HG03378 (cell line): ENCODE results near the gene KIF13A.
"Not testable (repeated sequence)": the region's sequence is repeated elsewhere in the genome, so short reads cannot be mapped to it uniquely, and the experiment has no call there.

Experiments
- ATAC-seq: cut with Tn5 transposase; IDR thresholded peaks from one replicate; pipeline ENCODE4 v1.9.1; 2021; ENCODE audit warnings: mild to moderate bottlenecking, moderate library complexity; ENCODE audit not compliant: unreplicated experiment

Gene KIF13A

GRCh38 chr6:17971128-17972073 lies 16.0 kb downstream of the KIF13A start:
- ATAC-seq = no peak

GRCh38 chr6:17968876-17969275 lies 18.6 kb downstream of the KIF13A start:
- no peak for ATAC-seq

- no peak for ATAC-seq
Measured at GRCh38 chr6:17967668-17968518, 19.5 kb downstream of the KIF13A start.

GRCh38 chr6:17966451-17966850 lies 21.0 kb downstream of the KIF13A start:
- no peak for ATAC-seq

GRCh38 chr6:17965397-17965796 lies 22.0 kb downstream of the KIF13A start:
- ATAC-seq = no peak

- no peak for ATAC-seq
Measured at GRCh38 chr6:17964633-17965032, 22.8 kb downstream of the KIF13A start.

GRCh38 chr6:17962436-17963031 lies 24.9 kb downstream of the KIF13A start:
- ATAC-seq = no peak

GRCh38 chr6:17959302-17959701 lies 28.1 kb downstream of the KIF13A start:
- ATAC-seq = no peak

- no peak for ATAC-seq
Measured at GRCh38 chr6:17957904-17958620, 29.4 kb downstream of the KIF13A start.

- peak; percentile 72 for ATAC-seq
Measured at GRCh38 chr6:17957498-17957897, 29.9 kb downstream of the KIF13A start.

GRCh38 chr6:17957086-17957485 lies 30.3 kb downstream of the KIF13A start:
- ATAC-seq = no peak

- no peak for ATAC-seq
Measured at GRCh38 chr6:17950095-17950494, 37.3 kb downstream of the KIF13A start.

- ATAC-seq = no peak
Measured at GRCh38 chr6:17949168-17949567, 38.3 kb downstream of the KIF13A start.

- ATAC-seq = no peak
Measured at GRCh38 chr6:17948725-17949124, 38.7 kb downstream of the KIF13A start.

- not testable (repeated sequence) for ATAC-seq
Measured at GRCh38 chr6:17947574-17947973, 39.9 kb downstream of the KIF13A start.

- ATAC-seq = no peak
Measured at GRCh38 chr6:17945575-17945974, 41.9 kb downstream of the KIF13A start.

- no peak for ATAC-seq
Measured at GRCh38 chr6:17945111-17945510, 42.3 kb downstream of the KIF13A start.

- ATAC-seq = no peak
Measured at GRCh38 chr6:17941318-17941717, 46.1 kb downstream of the KIF13A start.

- no peak for ATAC-seq
Measured at GRCh38 chr6:17940151-17940792, 47.2 kb downstream of the KIF13A start.

- ATAC-seq = no peak
Measured at GRCh38 chr6:17938901-17939300, 48.5 kb downstream of the KIF13A start.
